Activated CD8-positive, alpha-beta T cell treated with anti-CD3 and anti-CD28 coated beads, Interleukin-2, amount 10 ng/mL, durations not matched to agents 7 days and 5 days (primary cell): Measurements from ENCODE around the gene ARHGEF19. TPM values are rescaled to one million over a fixed set of nuclear protein-coding genes. Genes with fewer than 3 reads are reported as not detected.
"Not testable (repeated sequence)": the region's sequence is repeated elsewhere in the genome, so short reads cannot be mapped to it uniquely, and the experiment has no call there.

Experiments
- ATAC-seq: fragments of 150-1000 bp; cut with Tn5 transposase; one replicate; pipeline ENCODE4 v1.10.0; 2021; ENCODE audit warnings: moderate library complexity
- CTCF ChIA-PET: fragments of 350-600 bp; sonication (Branson Sonifier 250); formaldehyde crosslinking; loops from one replicate; lab custom pipeline; 2021; ENCODE audit warnings: antibody characterized with exemption; lab: Charles Lee
- POLR2A ChIA-PET: fragments of 350-600 bp; sonication (Branson Sonifier 250); formaldehyde crosslinking; loops from one replicate; lab custom pipeline; 2021; ENCODE audit warnings: antibody characterized with exemption; lab: Charles Lee
- DNase-seq: peaks from one replicate; pipeline ENCODE4 v3.0.0-alpha.2; 2020
- H3K27ac Mint-ChIP-seq: one replicate; pipeline ENCODE4 v1.8.0; 2021; ENCODE audit warnings: mild to moderate bottlenecking, mixed read lengths
- H3K27me3 Mint-ChIP-seq: one replicate; pipeline ENCODE4 v1.8.0; 2021; ENCODE audit warnings: low read depth, mixed read lengths
- H3K36me3 Mint-ChIP-seq: one replicate; pipeline ENCODE4 v1.8.0; 2021; ENCODE audit warnings: low read depth, mixed read lengths
- H3K4me1 Mint-ChIP-seq: one replicate; pipeline ENCODE4 v1.8.0; 2021; ENCODE audit warnings: low read depth, mixed read lengths
- H3K4me3 Mint-ChIP-seq: one replicate; pipeline ENCODE4 v1.8.0; 2021; ENCODE audit warnings: mild to moderate bottlenecking, mixed read lengths
- H3K9me3 Mint-ChIP-seq: one replicate; pipeline ENCODE4 v1.8.0; 2022; ENCODE audit warnings: mixed read lengths; ENCODE audit not compliant: insufficient read depth
- total RNA-seq, 2 experiments: library from RNA; stranded (reverse); gene quantifications; one replicate each; pipeline ENCODE4 v1.2.3, GENCODE V29; 2021

Gene ARHGEF19
- total RNA-seq = 10 to 100 TPM; 11.4 to 11.9 TPM

DNA sequence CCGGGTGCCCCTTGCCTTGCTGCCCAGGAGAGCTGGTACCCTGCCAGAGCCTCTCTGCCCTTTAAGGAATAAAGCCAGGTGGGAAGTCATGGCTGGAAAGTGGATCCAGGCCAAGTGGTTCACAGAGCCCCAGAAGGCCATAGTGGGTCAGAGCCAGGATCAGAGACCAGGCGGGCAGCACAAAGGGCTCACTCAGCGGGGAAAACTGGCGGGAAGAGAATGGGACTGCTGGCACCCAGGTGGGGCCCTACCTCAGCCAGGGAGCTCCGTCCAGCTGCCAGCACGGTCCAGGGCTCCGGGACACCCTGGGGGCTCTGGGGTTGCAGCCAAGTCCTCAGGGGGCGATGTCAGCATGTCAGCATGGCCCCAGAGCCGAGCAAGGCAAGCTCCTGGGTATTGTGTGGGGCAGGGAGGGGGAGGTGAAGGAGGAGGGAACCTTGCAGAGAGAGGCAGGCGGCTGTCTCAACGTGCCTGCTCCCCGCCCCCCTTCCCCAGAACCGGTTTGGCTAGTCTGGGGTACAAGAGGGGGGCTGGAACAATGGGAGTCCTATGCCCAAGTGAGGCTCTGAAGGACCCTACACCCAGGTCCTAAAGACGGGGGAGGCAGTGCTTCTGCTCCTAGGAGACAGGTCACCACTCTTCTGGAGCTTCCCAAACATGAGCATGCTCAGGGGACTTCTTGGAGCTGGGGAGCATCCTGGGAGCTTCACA, at the start of gene ARHGEF19:
ARHGEF19 (minus strand) TSS at position 402 of the 711 bp plus-strand sequence. CDS start 3,598 bp downstream, outside the sequence.
- CTCF ChIA-PET = no interaction called here
- Mint-ChIP-seq H3K27me3 (peaks cover 3% of the 10 kb centered on the region), H3K36me3 (no peaks in the 10 kb centered on the region), H3K4me1 (peaks cover 13% of the 10 kb centered on the region), H3K27ac (no peak within 1 kb of the TSS), H3K4me3 (no peak within 1 kb of the TSS), H3K9me3 (no peaks in the 10 kb centered on the region)
- no peak for DNase-seq
- POLR2A ChIA-PET = no interaction called here
- ATAC-seq = no peak

DNA sequence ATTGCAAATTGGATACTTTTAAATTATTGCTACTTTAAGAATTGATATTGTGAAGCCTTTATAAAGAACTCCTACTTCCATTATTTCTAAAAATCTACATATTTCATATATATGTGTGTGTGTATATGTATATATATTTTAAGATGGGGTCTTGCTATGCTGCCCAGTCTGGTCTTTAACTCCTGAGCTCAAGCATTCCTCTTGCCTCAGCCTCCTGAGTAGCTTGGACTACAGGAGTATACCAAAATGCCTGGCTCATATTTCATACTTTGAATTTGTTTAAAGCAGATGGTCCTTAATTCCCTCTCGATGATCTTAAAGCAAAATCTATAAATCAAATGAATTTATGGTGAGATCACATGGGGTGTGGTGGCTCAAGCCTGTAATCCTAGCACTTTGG, 49.6 kb upstream of the ARHGEF19 start:
- Mint-ChIP-seq H3K27me3 (no peaks in the 10 kb centered on the region), H3K4me1 (peaks cover 4% of the 10 kb centered on the region), H3K4me3 (no peak overlapping the region), H3K27ac (no peak overlapping the region), H3K36me3 (no peaks in the 10 kb centered on the region), H3K9me3 (no peaks in the 10 kb centered on the region)
- ChIA-PET POLR2A (no interaction called here), CTCF (interaction anchor here (2.2 to 2.3 kb wide), 2 partner anchors 14 to 18 kb away, joined by 5 read pairs; no protein-coding TSS in a partner anchor)
- DNase-seq (no peak), ATAC-seq (no peak)

DNA sequence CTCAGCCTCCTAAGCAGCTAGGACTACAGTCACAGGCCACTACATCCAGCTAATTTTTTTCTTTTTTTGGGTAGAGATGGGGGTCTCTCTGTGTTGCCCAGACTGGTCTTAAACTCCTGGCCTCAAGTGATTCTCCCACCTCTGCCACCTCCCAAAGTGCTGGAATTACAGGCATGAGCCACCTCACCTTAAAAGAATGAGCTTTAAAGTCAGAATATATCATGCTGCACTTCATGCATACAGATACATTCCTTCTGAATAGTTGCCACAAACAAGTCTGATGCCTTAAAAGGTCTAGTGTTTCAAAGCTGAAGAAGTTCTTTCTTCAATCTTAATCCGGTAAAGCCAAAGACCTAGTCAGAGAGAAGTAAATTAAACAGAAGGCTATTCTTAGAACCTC, 48.4 kb upstream of the ARHGEF19 start:
- no peak for DNase-seq
- no peaks in the 10 kb centered on the region for H3K9me3 Mint-ChIP-seq
- CTCF ChIA-PET = interaction anchor here (0.6 to 2.3 kb wide), 6 partner anchors 13 to 179 kb away, joined by 3 to 5 read pairs (median 3); no protein-coding TSS in a partner anchor
- ATAC-seq = no peak
- POLR2A ChIA-PET = no interaction called here
- peaks cover 2% of the 10 kb centered on the region for H3K36me3 Mint-ChIP-seq
- H3K27ac Mint-ChIP-seq = no peak overlapping the region
- H3K27me3 Mint-ChIP-seq = no peaks in the 10 kb centered on the region
- no peak overlapping the region for H3K4me3 Mint-ChIP-seq
- peaks cover 4% of the 10 kb centered on the region for H3K4me1 Mint-ChIP-seq

DNA sequence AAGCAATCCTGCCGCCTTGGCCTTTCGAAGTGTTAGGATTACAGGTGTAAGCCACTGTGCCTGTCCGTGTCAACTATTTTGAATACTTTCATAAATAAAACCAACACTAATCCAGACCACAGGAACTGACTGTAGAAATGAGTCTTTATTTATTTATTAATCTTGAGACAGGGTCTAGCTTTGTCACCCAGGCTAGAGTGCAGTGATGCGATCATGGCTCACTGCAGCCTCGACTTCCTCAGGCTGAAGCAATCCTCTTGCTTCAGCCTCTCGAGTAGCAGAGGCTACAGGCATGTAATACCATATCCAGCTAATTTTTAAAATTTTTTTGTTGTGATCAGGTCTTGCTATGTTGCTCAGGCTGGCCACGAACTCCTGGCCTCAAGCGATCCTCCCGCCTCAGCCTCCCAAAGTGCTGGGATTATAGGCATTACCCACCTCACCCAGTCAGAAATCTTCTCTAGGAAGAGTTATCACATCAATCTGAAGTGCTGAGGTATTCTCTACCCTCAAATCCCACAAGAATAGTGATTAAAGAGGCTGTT, 46.2 kb upstream of the ARHGEF19 start:
- H3K4me1 Mint-ChIP-seq = peaks cover 14% of the 10 kb centered on the region
- H3K9me3 Mint-ChIP-seq = no peaks in the 10 kb centered on the region
- DNase-seq (no peak), ATAC-seq (no peak)
- H3K27ac Mint-ChIP-seq = peak overlapping the region; percentile 4
- H3K4me3 Mint-ChIP-seq = no peak overlapping the region
- peaks cover 13% of the 10 kb centered on the region for H3K36me3 Mint-ChIP-seq
- no peaks in the 10 kb centered on the region for H3K27me3 Mint-ChIP-seq
- ChIA-PET CTCF (interaction anchor here (1.1 kb wide), 1 partner anchor 14 kb away, joined by 5 read pairs; no protein-coding TSS in a partner anchor), POLR2A (no interaction called here)

DNA sequence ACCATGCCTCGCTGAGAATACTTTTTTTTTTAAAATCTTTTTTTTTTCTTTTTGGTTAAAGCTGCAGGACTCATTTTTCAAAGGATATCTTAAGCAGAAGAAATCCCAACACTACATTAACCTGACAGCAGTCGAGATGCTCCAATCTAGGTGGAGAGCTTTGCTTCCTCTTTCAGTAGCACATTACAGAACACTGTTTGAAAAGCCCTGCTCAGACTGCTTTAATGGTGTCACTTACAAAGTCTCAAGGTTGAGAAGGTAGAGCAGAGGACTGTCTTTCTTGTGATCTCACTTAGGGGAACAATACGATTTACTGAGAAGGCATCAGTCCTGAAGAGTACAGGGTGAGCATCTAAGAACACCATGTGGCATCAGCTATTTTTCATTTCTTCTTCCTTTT, 45.5 kb upstream of the ARHGEF19 start:
- Mint-ChIP-seq H3K27ac (no peak overlapping the region), H3K9me3 (no peaks in the 10 kb centered on the region), H3K4me3 (no peak overlapping the region), H3K27me3 (no peaks in the 10 kb centered on the region), H3K36me3 (peaks cover 15% of the 10 kb centered on the region), H3K4me1 (peaks cover 14% of the 10 kb centered on the region)
- no peak for DNase-seq
- ChIA-PET POLR2A (interaction anchor here (0.6 kb wide), 2 partner anchors 143 to 562 kb away, joined by 3 read pairs; no protein-coding TSS in a partner anchor), CTCF (no interaction called here)
- no peak for ATAC-seq

DNA sequence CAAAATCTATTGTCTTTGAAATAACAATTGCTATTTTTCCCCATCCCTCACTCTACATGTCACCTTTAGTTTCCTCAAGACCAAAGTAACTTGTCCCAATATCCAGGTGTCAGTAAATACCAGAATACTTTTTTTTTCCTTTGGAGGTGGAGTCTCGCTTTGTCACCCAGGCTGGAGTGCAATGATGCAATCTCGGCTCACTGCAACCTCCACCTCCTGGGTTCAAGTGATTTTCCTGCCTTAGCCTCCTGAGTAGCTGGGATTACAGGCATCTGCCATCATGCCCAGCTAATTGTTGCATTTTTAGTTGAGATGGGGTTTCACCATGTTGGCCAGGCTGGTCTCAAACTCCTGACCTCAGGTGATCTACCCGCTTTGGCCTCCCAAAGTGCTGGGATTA, 45.1 kb upstream of the ARHGEF19 start:
- peaks cover 19% of the 10 kb centered on the region for H3K36me3 Mint-ChIP-seq
- DNase-seq, H3K4me3 Mint-ChIP-seq, H3K27ac Mint-ChIP-seq, H3K27me3 Mint-ChIP-seq, ATAC-seq, CTCF ChIA-PET, H3K9me3 Mint-ChIP-seq: not testable (repeated sequence)
- peaks cover 14% of the 10 kb centered on the region for H3K4me1 Mint-ChIP-seq
- POLR2A ChIA-PET = interaction anchor here (0.6 kb wide), 1 partner anchor 561 kb away, joined by 3 read pairs; no protein-coding TSS in a partner anchor

DNA sequence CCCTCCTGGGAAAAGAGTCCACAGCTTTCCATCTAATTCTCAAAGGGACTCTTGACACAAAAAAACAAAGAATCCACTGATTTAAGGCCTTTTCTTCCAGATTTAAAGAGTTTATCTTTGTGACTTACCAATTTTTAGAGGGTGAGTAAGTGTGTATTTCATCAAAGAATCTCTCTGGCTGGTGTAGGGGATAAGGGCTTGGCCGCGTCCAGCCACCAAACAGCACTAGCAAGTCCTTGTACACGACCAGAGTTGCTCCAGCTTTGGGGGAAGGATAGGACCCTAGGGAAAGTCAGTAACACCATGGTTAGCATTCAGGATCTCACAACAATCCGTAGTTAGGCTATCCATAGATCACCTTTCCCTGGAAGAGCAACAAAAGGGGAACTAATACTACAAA, 44.0 kb upstream of the ARHGEF19 start:
- no peak overlapping the region for H3K4me3 Mint-ChIP-seq
- peaks cover 14% of the 10 kb centered on the region for H3K4me1 Mint-ChIP-seq
- no peaks in the 10 kb centered on the region for H3K27me3 Mint-ChIP-seq
- CTCF ChIA-PET = interaction anchor here (0.9 kb wide), 1 partner anchor 12 kb away, joined by 3 read pairs; no protein-coding TSS in a partner anchor
- DNase-seq (no peak), ATAC-seq (no peak)
- peaks cover 27% of the 10 kb centered on the region for H3K36me3 Mint-ChIP-seq
- POLR2A ChIA-PET = no interaction called here
- H3K27ac Mint-ChIP-seq = no peak overlapping the region
- H3K9me3 Mint-ChIP-seq = no peaks in the 10 kb centered on the region

DNA sequence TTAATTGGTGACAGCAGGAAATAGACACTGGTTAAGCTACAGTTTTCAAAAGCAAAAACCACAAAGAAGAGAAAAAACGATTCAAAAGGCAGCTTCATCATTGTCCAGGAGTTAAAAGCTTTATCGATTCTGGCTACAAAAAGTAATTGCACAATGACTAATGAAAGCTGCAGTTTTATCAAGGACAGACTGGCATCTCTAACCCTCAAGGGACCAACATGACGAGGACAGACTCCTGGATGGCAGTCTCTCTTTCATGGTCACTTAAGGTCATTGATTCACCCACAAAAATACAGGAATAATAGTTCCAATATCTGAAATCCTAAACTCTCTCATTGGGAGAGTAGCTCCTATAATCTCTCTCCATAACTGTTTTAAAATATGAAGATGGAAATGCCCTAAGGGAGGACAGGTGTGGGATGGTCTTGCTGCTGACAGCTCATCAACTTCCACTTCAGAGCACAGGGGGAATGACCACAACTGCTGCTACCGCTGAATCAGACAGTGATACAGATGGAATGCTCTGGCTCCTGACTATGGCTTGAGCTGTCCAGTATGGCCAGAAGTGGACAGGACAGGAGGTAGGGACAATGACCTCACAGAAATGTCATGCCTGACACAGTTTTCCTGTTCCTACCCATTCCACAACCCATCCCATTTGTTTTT, 41.9 kb upstream of the ARHGEF19 start:
- Mint-ChIP-seq H3K9me3 (no peaks in the 10 kb centered on the region), H3K27ac (no peak overlapping the region), H3K4me1 (peaks cover 23% of the 10 kb centered on the region), H3K27me3 (no peaks in the 10 kb centered on the region), H3K4me3 (no peak overlapping the region), H3K36me3 (peaks cover 40% of the 10 kb centered on the region)
- DNase-seq = no peak
- ATAC-seq = no peak
- POLR2A ChIA-PET = interaction anchor here (0.6 to 0.7 kb wide), 2 partner anchors 113 to 260 kb away, joined by 3 read pairs; partner anchors contain the start of genes RNU1-1 and SZRD1
- CTCF ChIA-PET = interaction anchor here (0.8 to 1.5 kb wide), 6 partner anchors 10 to 184 kb away, joined by 3 to 12 read pairs (median 4); partner anchors contain the start of gene FAM131C

DNA sequence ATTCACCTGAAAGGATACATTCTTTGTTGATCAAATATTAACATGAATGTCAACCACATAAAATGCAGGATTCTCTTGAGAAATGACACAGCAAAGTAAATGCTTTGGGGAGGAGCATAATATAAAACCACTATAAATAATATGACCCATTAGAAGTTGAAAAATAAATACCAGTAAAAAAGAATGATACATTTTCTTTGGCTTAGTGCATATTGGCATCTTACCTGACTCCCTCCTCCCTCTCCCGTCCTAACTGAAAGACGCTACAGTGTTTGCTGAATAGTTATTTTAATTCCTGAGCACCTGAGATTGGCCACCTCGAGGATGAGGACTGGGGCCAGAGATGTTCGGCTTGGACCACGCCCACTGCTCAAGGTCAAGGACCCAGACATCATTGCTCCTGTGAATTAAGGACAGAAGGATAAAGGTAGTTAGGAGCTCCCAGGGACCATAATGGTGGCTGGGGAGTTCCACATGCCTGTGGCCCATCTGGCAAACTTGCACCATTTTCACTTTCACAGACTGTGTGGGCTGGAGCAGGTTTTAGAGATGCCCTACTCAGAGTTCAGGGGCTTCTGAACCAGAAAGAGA, 41.0 kb upstream of the ARHGEF19 start:
- peaks cover 28% of the 10 kb centered on the region for H3K4me1 Mint-ChIP-seq
- CTCF ChIA-PET = interaction anchor here (1.0 to 1.5 kb wide), 5 partner anchors 9 to 180 kb away, joined by 3 to 12 read pairs (median 4); partner anchors contain the start of gene FAM131C

DNA sequence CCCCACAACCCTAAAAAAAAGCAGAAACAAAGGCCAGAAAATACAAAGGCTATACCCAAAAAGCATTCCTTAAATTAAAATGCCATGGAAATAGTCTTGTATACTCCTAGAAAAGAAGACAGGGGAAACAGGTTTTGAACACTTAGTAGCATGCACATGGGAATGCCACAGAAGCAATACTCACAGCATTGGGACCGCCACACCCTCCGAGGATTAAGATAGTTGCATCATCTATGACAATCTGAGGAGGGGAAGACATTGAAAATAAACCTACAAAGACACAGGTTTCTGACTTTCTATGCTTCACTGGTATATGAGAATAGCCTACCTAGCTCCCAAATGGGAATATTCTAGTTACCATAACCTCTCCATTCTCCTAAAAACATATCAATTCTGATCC, 40.5 kb upstream of the ARHGEF19 start:
- ATAC-seq = no peak
- ChIA-PET POLR2A (no interaction called here), CTCF (interaction anchor here (1.5 kb wide), 1 partner anchor 9 kb away, joined by 4 read pairs; no protein-coding TSS in a partner anchor)
- H3K27me3 Mint-ChIP-seq = no peaks in the 10 kb centered on the region
- no peaks in the 10 kb centered on the region for H3K9me3 Mint-ChIP-seq
- H3K36me3 Mint-ChIP-seq = peaks cover 40% of the 10 kb centered on the region
- H3K4me3 Mint-ChIP-seq = no peak overlapping the region
- no peak for DNase-seq
- H3K27ac Mint-ChIP-seq = no peak overlapping the region
- peaks cover 28% of the 10 kb centered on the region for H3K4me1 Mint-ChIP-seq

More for the DNA sequence above, 41.0 kb upstream of the ARHGEF19 start:
- POLR2A ChIA-PET = interaction anchor here (0.7 kb wide), 1 partner anchor 261 kb away, joined by 3 read pairs; the partner anchor contains the start of gene RNU1-1
- ATAC-seq = no peak
- Mint-ChIP-seq H3K9me3 (no peaks in the 10 kb centered on the region), H3K27me3 (no peaks in the 10 kb centered on the region), H3K36me3 (peaks cover 40% of the 10 kb centered on the region), H3K27ac (no peak overlapping the region), H3K4me3 (no peak overlapping the region)
- DNase-seq = no peak

DNA sequence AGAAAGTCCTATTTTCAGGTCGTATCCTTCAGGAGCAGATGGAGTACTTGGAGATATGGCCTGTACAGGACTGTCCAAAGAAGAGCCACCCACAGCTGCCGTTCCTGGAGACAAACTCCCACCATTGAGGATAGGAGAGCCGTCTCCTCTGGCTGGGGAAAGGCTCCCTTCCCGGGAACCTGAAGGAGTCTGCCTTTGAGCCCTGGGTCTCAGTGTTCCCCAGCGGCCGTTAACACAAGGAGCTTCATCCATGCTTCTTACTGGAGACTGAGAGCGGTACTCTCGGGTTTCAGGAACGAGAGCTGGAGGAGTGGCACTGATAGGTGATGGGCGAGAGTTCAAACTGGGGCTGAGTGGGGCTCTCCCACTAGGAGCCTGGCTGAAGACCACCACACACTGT, 38.9 kb upstream of the ARHGEF19 start:
- Mint-ChIP-seq H3K27me3 (no peaks in the 10 kb centered on the region), H3K4me3 (no peak overlapping the region), H3K9me3 (no peaks in the 10 kb centered on the region), H3K36me3 (peaks cover 45% of the 10 kb centered on the region), H3K27ac (no peak overlapping the region), H3K4me1 (peaks cover 28% of the 10 kb centered on the region)
- ChIA-PET POLR2A (no interaction called here), CTCF (no interaction called here)
- ATAC-seq (no peak), DNase-seq (no peak)
